HL-60/S4 (cell line): ENCODE data around the gene CLSTN1.

Experiments
- in situ Hi-C: fragments of 300-500 bp; cut with MboI; formaldehyde crosslinking; loops from 2 replicates; pipeline ENCODE4 v1.14.3; 2022; ENCODE audit warnings: low sequenced_read_pairs

CLSTN1 gene

DNA sequence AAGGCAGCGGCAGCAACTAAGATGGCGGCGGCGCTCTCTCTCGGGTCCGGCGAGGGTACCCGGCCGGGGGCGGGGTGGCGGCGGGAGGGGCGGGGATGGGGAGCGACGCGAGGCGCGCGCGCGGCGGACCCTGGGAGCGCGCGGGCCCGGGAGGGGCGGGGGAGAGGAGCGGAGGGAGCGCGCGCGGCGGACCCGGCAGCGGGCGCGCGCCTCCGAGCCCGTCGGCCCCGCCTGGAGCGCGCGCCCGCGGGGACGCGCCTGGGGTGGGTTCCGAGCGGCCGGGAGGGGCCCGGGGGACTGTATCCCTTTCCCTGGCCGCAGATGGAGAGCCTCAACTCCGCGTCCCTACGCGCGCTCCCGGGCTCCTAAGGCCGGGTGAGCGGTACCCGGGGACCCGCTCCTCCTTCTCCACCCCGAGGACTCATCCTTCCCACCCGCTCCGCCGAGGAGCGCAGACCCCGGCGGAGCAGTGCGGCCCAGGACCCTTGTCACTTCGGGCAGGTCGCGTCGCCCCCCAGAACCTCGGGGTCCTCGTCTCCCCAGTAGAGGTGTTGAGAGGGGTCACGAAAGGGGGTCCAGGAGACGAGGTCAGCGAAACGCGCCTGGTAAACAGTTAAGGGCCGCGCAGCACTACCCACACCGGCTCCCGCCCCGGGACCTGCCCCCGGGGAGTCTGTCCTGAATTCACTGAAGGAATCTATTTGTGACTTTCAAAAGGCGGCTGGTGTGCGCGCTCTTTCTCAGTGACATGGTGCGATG is at the start of gene CLSTN1:
Gene CLSTN1 (minus strand): TSS at position 23 of the 759 bp plus-strand sequence. CDS start 232 bp downstream, outside the sequence.
- in situ Hi-C loops: no loop called here

DNA sequence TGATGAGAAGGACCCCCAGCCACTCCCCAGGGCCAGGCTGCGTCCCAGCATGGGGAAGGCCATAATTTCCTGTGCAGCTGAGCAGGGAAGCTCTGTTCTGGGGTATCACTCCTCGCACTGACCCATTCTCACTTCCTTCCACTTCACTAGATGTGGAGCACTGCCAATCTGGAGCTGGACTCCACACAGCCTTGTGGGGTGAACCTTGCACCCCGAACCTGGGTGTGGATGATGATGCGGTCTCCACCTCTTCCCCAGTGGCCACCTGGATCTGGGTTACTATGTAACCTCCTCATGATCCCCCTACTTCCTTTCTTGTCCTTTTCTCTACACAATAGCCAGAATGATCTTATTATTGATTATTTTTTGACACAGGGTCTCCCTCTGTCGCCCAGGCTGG is 49.6 kb upstream of the CLSTN1 start:
- in situ Hi-C loops: loop anchor here (10.0 kb wide), 1 partner anchor 271 kb away; no protein-coding TSS in a partner anchor

DNA sequence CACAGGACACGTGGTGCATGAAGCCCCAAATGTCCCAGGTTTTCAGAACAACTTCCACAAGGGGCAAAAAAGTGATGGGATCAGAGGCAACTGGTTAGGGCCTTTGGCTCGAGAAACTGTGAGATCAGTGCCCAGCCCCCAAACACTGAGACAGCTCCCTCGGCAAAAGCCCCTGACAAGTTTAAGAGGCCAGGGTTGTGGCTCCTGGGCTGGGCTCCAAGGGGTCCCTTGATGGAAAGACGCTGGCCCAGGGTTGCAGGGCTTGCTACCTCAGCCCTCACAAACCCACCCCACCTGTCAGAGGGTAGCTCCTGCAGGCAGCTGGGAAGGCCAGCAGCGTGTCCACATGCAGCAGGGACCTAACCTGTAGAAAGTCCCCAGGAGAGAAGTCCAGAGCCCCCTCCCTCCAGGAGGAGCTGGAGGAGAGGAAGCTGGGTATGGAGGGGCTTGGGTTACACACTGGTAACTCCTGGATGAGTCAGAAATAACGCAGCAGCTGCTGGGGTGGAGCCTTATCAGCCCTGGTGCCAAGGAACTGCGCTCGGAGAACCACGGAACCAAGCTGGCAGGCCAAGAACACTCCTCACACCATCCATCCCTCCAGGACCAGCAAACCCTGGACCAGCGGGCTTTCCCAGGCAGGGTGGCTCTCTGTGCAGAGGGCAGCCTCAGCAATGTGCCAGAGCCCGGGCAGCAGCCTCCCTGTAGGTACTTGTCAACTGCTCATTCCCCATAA is 48.8 kb upstream of the CLSTN1 start:
- in situ Hi-C loops: loop anchor here (10.0 kb wide), 1 partner anchor 272 kb away; no protein-coding TSS in a partner anchor

DNA sequence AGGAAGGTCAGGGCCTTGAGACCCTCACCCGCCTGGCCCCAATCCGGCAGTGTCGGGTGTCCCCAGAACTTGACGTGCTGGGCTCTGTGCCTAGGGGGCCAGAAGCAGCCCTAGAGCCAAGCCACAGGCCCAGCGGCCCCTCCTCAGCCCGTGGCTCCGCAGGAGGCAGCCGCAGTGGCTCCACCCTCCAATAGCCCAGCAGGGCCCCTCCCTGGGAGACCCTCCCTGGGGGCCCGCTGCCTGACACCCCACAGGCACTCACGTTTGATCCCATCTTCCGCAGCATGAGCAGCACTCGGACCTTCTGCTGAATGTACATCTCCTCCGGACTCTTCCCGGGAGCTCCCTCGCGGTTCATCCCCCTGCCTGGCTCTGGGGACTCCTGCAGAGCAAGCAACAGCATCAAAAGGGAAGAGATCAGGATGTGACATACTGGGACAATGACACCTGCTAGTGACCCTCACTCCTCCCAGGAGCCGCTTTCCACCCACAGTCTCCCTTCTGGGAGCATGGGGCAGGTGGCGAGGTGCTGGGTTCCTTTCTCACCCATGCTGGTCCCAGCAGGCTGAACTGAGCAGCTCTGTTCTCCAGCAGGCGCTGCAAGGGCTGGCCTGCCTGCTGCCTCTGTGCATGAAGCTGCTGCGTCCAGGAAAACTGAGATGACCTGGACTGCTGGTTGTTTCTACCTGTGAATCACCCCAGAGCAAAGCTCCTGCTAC is 48.1 kb upstream of the CLSTN1 start:
- in situ Hi-C loops: loop anchor here (10.0 kb wide), 1 partner anchor 273 kb away; no protein-coding TSS in a partner anchor

DNA sequence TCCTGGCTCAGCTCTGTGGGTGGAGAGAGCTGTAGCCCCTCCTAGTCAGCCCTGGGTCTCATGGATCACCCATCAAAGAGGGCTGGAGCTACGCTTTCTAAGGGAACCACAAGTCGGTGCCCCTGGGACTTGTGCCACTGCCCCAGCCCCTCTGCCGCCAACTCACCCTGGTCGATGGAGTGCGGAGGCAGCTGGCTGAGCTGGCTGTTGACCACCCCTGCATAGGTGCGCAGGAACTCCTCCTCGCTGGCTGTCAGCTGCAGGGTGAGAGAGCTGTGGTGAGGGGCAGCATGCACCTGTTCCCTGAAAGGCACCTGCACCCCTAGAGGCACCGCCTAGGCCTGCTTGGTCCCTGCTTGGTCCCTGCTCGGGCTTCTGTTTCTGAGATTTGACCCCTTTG is 47.3 kb upstream of the CLSTN1 start:
- in situ Hi-C loops: loop anchor here (10.0 kb wide), 1 partner anchor 274 kb away; no protein-coding TSS in a partner anchor

DNA sequence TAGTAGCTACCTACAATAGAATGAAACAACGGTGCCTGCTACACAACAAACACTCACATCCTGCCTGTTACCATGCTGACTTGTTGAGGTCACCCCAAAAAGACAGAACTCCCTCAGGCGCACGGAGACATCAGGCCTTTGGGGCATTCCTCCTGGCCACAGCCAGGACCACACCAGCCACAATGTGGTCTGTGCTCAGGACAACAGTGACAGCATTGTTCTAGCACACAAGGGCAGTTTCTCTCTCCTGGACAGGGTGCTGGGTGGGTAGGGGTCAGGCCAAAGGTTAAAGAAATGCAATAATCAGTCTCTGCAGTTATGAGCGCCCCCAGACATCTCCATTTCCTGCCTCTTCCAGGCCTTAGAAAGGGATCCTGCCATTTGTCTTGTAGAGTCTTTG is 46.8 kb upstream of the CLSTN1 start:
- in situ Hi-C loops: loop anchor here (10.0 kb wide), 1 partner anchor 274 kb away; no protein-coding TSS in a partner anchor

DNA sequence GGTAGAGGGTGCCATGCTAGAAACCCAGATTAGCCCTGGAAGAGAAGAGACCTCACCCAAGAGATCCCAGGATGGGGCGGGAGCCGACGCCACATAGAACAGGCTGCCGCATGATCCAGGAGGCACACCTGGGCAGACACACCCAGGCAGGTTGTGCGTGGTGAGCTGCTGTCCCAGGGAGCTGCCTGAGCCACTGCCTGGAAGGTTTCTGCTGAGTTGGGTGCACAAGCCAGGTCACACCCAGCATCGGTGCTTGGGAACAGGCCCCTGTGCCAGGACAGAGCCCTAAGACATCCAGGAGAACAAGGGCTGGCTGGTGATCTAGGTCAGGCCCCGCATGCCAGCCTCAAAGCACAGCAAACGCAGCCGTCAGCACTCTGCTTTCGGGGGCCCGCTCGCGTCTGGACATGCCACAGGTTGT is 46.1 kb upstream of the CLSTN1 start:
- in situ Hi-C loops: loop anchor here (10.0 kb wide), 3 partner anchors 85 to 275 kb away; no protein-coding TSS in a partner anchor

DNA sequence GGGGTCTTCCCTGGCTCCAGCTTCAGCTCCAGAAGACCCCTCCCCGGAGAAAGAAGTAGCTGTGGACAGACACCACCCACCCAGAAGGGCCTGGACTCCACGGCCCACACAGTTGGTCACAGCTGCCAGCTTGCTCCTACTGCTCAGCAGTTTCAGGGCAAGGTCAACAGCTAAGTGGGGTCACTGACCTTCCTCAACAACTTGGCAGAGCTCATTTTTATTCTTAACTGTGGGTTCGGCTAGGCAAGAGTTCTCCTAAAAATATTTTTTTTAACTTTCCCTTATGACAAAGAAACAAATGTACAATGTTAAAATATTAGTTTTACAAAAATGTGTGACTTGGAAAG is 44.5 kb upstream of the CLSTN1 start:
- in situ Hi-C loops: loop anchor here (10.0 kb wide), 2 partner anchors 83 to 243 kb away; no protein-coding TSS in a partner anchor

DNA sequence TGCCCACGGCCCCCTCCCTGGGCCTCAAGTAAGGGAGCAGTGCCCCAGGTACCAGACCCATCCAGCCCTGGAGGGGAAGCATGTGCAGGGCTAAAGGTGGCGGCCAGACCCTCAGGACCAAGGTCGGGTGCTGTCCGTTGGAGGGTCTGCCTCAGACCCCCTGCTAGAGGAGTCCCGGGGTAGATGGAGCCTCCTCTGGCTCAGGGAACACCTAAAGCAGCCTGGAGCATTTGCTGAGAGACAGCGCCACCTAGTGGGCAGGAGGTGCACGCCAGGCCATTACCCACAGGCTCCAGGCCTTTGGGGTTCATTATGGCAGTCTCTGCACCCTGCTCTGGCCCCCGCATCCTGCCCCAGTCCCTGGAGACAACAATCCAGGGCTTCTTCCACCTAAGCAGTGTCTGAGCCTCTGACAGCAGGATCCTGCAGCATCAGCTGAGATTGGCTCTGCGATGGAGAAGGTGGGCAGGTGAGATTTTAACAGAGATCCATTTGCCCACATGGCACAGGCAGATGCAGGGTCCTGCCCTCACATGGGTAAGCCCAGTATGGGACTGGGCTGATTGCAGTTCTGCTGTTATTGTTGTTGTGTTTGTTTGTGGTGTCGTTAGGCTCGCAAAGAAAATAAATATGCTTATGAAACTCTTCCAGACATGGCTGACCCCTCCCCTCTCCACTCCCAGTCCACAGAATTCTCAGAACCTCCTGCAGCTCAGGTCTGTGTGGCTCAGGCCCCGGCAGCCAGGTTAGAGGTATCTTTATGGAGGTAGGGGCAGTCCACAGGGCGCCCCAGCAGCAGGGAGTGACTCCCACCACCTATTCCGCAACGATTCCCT is 43.9 kb upstream of the CLSTN1 start:
- in situ Hi-C loops: loop anchor here (10.0 kb wide), 2 partner anchors 83 to 243 kb away; no protein-coding TSS in a partner anchor

DNA sequence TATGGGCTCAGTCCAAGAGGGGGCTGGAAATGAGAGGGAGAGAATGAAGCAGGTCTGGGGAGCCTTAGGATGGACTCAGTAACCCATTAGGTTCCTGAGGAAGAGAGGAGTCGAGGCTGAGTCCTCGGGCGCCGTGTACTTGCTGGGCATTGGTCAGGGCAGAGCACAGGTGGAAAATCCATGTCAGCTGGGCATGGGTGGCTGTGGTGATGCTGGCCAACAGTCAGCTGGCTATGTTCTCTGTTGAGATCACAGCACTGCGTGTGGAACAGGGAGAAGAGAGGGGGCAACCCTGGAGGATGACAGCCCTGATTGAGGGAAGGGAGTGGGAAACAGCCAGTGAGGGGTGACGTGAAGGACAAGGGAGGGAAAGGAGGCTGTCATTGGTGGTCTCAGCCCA is 43.1 kb upstream of the CLSTN1 start:
- in situ Hi-C loops: loop anchor here (10.0 kb wide), 2 partner anchors 82 to 242 kb away; no protein-coding TSS in a partner anchor

DNA sequence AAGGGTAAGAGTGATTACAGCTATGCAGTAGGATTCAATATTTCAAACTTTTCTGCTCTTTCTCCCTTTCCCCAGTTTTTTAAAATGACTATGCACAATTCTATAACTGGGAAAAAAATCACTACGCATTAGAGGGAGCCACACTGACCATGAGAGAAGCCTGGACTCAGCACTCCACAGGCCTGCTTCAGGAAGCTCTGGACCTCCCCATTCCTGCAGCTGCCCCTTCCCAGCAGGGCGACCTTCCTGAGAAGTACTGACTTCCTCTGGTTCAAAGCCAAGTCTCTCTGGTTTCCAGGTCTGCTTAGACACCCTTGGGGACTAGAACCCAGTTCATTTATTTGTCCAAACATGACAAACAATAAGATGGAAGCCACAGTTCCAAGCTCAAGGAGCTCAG is 42.0 kb upstream of the CLSTN1 start:
- in situ Hi-C loops: loop anchor here (10.0 kb wide), 2 partner anchors 81 to 241 kb away; no protein-coding TSS in a partner anchor

DNA sequence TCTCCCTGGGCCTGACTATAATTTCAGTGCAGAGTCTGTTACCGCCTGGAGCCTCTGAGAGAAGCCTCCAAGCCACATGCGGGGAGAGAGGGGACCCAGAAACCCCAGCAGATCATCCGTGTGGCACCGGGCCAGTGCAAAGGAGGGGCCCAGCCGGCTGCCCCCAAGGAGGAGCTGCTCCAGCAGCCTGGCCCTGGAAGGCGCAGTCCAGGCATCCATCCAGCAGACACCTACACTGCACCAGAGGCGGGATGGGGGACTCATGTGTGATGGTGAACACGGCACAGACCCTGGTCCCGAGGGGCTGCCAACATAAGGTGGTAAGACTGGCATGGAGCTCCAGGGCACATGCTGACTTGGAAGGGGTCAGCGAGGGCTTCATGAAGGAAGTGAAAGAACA is 39.6 kb upstream of the CLSTN1 start:
- in situ Hi-C loops: loop anchor here (10.0 kb wide), 2 partner anchors 79 to 239 kb away; no protein-coding TSS in a partner anchor

DNA sequence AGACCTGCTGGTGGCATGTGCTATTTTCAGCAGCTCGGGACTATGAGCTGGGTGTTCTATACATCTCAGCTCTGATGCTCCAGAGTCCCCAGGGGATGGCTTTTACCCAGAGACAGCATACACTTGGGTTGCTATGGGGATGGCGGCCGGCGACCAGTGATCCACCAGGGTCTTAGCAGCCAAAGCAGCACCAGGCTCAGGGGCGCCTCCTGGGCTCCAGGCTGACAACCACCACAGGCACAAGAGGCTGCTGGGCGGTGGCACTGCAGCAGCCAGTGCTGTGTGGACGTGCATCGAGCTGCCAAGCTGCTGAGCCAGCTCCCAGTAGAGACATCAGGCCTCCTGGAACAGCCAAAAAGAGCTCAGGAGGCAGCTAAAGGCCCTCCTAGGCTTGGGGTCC is 37.6 kb upstream of the CLSTN1 start:
- in situ Hi-C loops: loop anchor here (10.0 kb wide), 2 partner anchors 77 to 237 kb away; no protein-coding TSS in a partner anchor

DNA sequence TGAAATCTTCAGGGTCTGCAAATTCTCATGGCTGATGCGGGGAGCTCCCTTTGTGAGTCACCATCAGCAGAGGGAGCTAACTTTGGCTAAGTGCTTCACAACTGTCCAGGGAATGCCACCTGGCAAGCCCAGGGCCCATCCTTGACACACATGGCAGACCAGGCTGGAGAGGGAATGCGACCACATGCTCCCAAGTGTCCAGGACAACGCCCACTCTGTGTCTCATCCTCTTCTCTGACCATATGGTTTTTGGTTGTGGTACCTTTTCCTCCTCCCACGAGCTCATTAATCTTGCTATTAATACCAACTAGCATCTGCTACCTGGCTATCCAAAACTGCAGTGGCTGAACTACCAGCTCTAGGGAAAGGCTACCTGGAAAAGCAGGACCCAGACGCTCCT is 37.1 kb upstream of the CLSTN1 start:
- in situ Hi-C loops: loop anchor here (10.0 kb wide), 2 partner anchors 76 to 236 kb away; no protein-coding TSS in a partner anchor

DNA sequence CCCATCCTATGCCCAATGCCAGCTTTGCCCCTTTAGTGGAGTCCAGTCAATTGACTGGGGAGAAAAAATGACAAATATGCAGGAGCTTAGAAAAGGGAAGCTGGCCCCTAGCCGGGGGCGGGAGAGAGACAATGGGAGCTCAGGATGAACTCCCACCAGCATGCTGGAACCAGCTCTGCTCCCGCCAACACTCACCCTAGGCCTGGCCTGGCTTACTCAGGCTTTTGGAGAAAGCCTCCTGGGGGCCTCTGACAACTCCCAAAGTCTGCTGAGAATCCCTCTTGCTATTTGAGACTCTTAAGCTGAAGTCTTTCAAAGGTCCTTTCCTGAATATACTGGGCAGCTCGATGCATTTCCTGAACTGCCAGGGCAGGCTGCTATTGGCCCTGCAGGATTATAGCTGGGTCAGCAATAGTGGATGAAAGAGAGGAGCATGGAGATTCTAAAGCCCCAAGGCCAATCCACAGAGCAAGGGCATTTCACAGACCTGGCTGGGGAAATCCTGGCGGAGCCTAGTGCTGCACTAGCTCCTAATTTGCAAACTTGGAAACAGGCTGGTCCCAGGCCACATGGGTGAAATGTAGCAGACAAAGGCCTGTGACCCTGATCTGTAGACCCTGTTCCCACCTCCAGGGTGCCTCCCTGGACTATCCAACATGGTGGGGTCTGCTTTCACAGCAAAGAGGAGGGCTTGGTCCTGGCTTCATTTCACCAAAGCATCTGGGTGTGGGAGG is 35.7 kb upstream of the CLSTN1 start:
- in situ Hi-C loops: loop anchor here (10.0 kb wide), 2 partner anchors 75 to 235 kb away; no protein-coding TSS in a partner anchor

DNA sequence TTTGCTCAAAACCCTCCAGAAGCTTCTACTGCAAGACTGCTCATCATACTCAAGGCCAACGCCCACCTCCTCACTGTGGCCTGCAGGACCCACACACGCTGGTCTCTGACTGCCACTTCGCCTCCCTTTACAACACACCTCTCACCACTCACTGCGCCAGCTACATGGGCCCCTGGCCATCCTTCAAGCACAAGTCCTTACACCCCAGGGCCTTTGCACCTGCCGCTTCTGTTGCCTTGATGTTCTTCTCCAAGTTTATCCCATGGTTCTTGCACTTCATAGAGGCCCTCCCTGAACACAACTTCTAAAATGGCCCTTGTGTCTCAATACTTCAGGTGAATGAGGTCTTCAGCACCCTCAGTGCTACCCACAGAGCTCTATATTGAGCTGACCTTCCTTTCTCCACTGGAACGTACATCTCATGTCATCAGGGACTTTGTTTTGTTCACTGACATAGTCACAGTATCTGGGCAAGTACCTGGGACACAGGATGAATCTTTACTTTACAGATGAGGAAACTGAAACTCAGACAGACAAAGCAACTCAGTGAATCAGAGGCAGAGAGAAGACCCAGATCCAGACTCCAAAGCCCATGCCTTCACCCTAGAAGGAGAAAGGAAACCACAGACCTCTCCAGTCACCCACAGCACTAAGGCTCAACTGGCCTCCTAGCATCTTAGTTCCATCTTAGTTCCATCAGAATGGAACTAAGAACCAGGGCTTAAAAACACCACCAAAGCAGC is 34.7 kb upstream of the CLSTN1 start:
- in situ Hi-C loops: no loop called here

DNA sequence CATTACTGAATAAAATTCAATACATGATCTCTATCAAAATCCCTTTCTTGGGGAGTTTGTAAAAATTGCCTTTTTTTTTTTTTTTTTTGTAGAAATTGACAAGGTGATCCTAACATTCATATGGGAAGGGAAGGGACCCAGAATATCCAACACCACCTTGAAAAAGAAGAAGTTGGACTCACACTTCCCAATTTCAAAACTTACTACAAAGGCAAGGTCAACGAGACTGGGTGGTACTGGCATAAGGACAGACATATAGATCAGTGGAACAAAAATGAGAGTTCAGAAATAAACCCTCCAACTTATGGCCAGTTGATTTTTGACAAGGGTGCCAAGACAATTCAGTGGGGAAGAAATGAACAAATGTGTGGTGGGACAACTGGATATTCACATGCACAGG is 31.4 kb upstream of the CLSTN1 start:
- in situ Hi-C loops: no loop called here

DNA sequence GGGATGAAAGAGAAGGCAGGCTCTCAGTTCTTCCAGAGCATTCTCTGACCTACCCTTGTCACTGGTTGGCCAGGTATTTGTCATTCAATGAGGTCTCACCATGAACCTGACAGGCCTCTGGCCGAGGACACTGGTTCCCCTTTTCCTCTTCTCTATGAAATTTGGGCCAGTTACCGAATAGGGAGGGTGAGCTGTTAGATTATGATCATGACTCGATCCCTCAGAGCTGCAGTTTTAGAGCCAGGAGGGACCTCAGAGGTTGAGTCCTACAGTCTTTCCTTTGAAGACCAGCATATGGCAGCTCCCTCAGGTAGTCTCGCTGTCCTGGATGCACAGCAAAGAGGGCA is 29.5 kb upstream of the CLSTN1 start:
- in situ Hi-C loops: no loop called here
